Measurements from ENCODE around the gene MYH14. TPM values are rescaled to one million over a fixed set of nuclear protein-coding genes. Genes with fewer than 3 reads are reported as not detected.
A peak's percentile ranks its signal among the peaks of the same experiment; 100 is the strongest.
"Not testable (repeated sequence)": the region's sequence is repeated elsewhere in the genome, so short reads cannot be mapped to it uniquely, and the experiment has no call there.

Gene MYH14
- total RNA-seq, 6 donors from 2014 or later = 145 to 351 (median 208) TPM

- DNase-seq = peak; percentile 70 to 98
- WGBS, 2 donors = 15 to 72% methylated on average over 8 to 43 of the region's 54 CpGs
- ATAC-seq (ENCODE audit: low FRiP score in 2 of 2) = peak; percentile 8 to 53
Observed at GRCh38 chr19:50333737-50334617, 130.6 kb downstream of the MYH14 start.

GRCh38 chr19:50334741-50335421 lies 131.5 kb downstream of the MYH14 start:
- TF ChIP-seq CTCF (IDR thresholded peaks at IDR 0.05) (no peak), POLR2A (IDR thresholded peaks at IDR 0.05) (no peak), EP300 (IDR thresholded peaks at IDR 0.05) (no peak), POLR2AphosphoS5 (IDR thresholded peaks at IDR 0.05) (no peak)
- 87 to 95% methylated on average over 7 to 12 of the region's 12 CpGs for WGBS, 2 donors

More at GRCh38 chr19:50333737-50334617, 130.6 kb downstream of the MYH14 start:
- peaks cover 0 to 11% (median 1%) of the 10 kb centered on the region in 4 donors for H3K27me3 ChIP-seq
- peak overlapping the region; percentile 72 to 86 (median 82) for H3K27ac ChIP-seq
- peaks cover 40 to 53% (median 44%) of the 10 kb centered on the region in 4 donors for H3K4me1 ChIP-seq
- H3K36me3 ChIP-seq = no peaks in the 10 kb centered on the region
- H3K4me3 ChIP-seq = peak overlapping the region; percentile 35 to 50 (median 44)
- H3K9me3 ChIP-seq = peaks cover 0 to 3% (median 0%) of the 10 kb centered on the region in 4 donors
- TF ChIP-seq CTCF (IDR thresholded peaks at IDR 0.05) (peak in 2 of 6 experiments; percentile 21 to 27), POLR2AphosphoS5 (IDR thresholded peaks at IDR 0.05) (peak; percentile 64 to 71), EP300 (IDR thresholded peaks at IDR 0.05) (no peak), POLR2A (IDR thresholded peaks at IDR 0.05) (peak in 3 of 4 donors; percentile 27 to 82 (median 81))

GRCh38 chr19:50337031-50337430 lies 133.6 kb downstream of the MYH14 start:
- WGBS, 2 donors = 90 to 93% methylated on average over 5 to 6 of the region's 6 CpGs
- ATAC-seq (ENCODE audit: low FRiP score in 2 of 2); H3K36me3 ChIP-seq; H3K27me3 ChIP-seq; H3K27ac ChIP-seq; DNase-seq; H3K4me3 ChIP-seq; H3K9me3 ChIP-seq: not testable (repeated sequence)
- H3K4me1 ChIP-seq = peaks cover 17 to 22% (median 22%) of the 10 kb centered on the region in 4 donors

More at GRCh38 chr19:50334741-50335421, 131.5 kb downstream of the MYH14 start:
- no peak for DNase-seq
- Histone ChIP-seq H3K27ac (no peak overlapping the region), H3K27me3 (peaks cover 0 to 11% (median 1%) of the 10 kb centered on the region in 4 donors), H3K9me3 (peaks cover 0 to 3% (median 0%) of the 10 kb centered on the region in 4 donors), H3K4me1 (peaks cover 35 to 44% (median 39%) of the 10 kb centered on the region in 4 donors), H3K36me3 (no peaks in the 10 kb centered on the region), H3K4me3 (no peak overlapping the region)
- no peak for ATAC-seq (ENCODE audit: low FRiP score in 2 of 2)

- DNase-seq (no peak), ATAC-seq (ENCODE audit: low FRiP score in 2 of 2) (no peak)
- H3K36me3 ChIP-seq = no peaks in the 10 kb centered on the region
- H3K27me3 ChIP-seq = no peaks in the 10 kb centered on the region
- peaks cover 0 to 6% (median 0%) of the 10 kb centered on the region in 4 donors for H3K4me1 ChIP-seq
- no peak overlapping the region for H3K27ac ChIP-seq
- H3K4me3 ChIP-seq = no peak overlapping the region
- H3K9me3 ChIP-seq = peaks cover 0 to 5% (median 2%) of the 10 kb centered on the region in 4 donors
- no peak for TF ChIP-seq POLR2AphosphoS5 (IDR thresholded peaks at IDR 0.05)
- TF ChIP-seq EP300 (IDR thresholded peaks at IDR 0.05) = no peak
- TF ChIP-seq CTCF (IDR thresholded peaks at IDR 0.05) = no peak
Observed at GRCh38 chr19:50340331-50340730, 136.9 kb downstream of the MYH14 start.

- peaks cover 0 to 7% (median 2%) of the 10 kb centered on the region in 4 donors for H3K9me3 ChIP-seq
- H3K4me3 ChIP-seq = no peak overlapping the region
- peaks cover 0 to 6% (median 0%) of the 10 kb centered on the region in 4 donors for H3K4me1 ChIP-seq
- WGBS, 2 donors = 70 to 76% methylated on average over 3 of the region's 3 CpGs
- ATAC-seq (ENCODE audit: low FRiP score in 2 of 2) = peak in 1 of 2 donors; percentile 79
- no peak overlapping the region for H3K27ac ChIP-seq
- TF ChIP-seq CTCF (IDR thresholded peaks at IDR 0.05) = no peak
- TF ChIP-seq EP300 (IDR thresholded peaks at IDR 0.05) = no peak
- no peak for TF ChIP-seq POLR2A (IDR thresholded peaks at IDR 0.05)
- TF ChIP-seq POLR2AphosphoS5 (IDR thresholded peaks at IDR 0.05) = no peak
- DNase-seq = no peak
- H3K36me3 ChIP-seq = no peaks in the 10 kb centered on the region
- no peaks in the 10 kb centered on the region for H3K27me3 ChIP-seq
Observed at GRCh38 chr19:50341091-50341564, 137.7 kb downstream of the MYH14 start.
